ENCODE results near the gene RABGAP1.

Gene RABGAP1

DNA sequence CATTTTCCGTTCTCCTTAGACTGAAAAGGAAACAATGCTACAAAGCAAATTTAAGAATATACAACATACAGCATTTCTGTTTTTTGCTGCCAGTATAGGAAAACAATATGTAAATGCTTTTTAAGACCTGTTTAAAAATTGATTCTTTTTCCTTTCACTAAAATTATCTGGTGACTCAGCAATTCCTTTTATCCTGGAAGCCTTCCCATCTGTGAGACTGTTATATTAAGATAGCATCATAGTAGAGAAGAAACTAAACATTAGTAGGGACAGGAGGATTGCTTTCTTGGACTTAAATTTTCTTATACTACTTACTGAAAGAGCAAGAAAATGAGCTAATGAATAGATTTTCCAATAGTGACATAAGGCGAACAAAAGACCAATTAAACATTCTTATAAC lies 62.6 kb downstream of the RABGAP1 start:
- Histone ChIP-seq H3K4me3 (ENCODE audit: low read length in 2 of 2) (no peak overlapping the region), H3K9ac (ENCODE audit: low read depth in 1 of 2, low read length in 2 of 2) (no peak overlapping the region), H3K4me1 (ENCODE audit: control insufficient read depth in 2 of 2, insufficient read depth in 2 of 2, low read length in 2 of 2) (no peaks in the 10 kb centered on the region), H3K27ac (ENCODE audit: low read depth in 2 of 2, low read length in 2 of 2) (no peak overlapping the region), H3K36me3 (ENCODE audit: control insufficient read depth in 2 of 2, insufficient read depth in 2 of 2, low read length in 2 of 2) (peaks cover 14 to 26% of the 10 kb centered on the region in 2 donors), H3K9me3 (ENCODE audit: control insufficient read depth in 2 of 2, low read length in 2 of 2) (no peaks in the 10 kb centered on the region), H3K27me3 (ENCODE audit: control insufficient read depth in 2 of 2, insufficient read depth in 2 of 2, low read length in 2 of 2) (no peaks in the 10 kb centered on the region)

DNA sequence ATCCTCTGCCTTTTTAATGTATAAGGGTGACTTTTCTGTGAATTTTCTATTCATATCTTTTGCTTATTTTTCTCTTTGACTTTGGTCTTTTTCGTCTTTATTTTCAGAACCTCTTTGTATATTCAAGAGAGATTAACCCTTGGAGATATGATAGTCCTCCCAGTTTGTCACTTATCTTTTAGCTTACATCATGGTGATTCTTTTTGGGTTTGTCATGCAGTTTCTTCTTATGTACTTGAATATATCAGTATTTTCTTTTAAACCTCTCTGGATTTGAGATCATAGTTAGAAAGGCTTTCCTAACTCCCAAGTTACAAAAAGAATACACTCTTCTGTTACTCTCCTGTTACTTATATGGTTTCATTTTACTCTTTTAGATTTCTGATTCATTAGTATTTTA lies 65.1 kb downstream of the RABGAP1 start:
- Histone ChIP-seq H3K27me3 (ENCODE audit: control insufficient read depth in 2 of 2, insufficient read depth in 2 of 2, low read length in 2 of 2) (no peaks in the 10 kb centered on the region), H3K4me1 (ENCODE audit: control insufficient read depth in 2 of 2, insufficient read depth in 2 of 2, low read length in 2 of 2) (no peaks in the 10 kb centered on the region), H3K9me3 (ENCODE audit: control insufficient read depth in 2 of 2, low read length in 2 of 2) (no peaks in the 10 kb centered on the region), H3K27ac (ENCODE audit: low read depth in 2 of 2, low read length in 2 of 2) (no peak overlapping the region), H3K36me3 (ENCODE audit: control insufficient read depth in 2 of 2, insufficient read depth in 2 of 2, low read length in 2 of 2) (peaks cover 15 to 20% of the 10 kb centered on the region in 2 donors), H3K9ac (ENCODE audit: low read depth in 1 of 2, low read length in 2 of 2) (no peak overlapping the region), H3K4me3 (ENCODE audit: low read length in 2 of 2) (no peak overlapping the region)

DNA sequence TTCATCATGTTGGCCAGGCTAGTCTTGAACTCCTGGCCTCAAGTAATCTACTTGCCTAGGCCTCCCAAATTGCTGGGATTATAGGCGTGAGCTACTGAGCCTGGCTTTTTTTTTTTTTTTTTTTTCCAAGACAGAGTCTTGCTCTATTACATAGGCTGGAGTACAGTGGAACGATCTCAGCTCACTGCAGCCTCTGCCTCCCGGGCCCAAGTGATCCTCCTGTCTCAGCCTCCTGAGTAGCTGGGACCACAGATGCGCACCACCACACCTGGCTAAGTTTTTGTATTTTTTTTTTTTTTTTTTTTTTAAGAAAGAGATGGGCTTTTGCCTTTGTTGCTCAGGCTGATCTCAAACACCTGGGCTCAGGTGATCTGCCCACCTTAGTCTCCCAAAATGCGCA lies 66.4 kb downstream of the RABGAP1 start:
- H3K4me3 ChIP-seq (ENCODE audit: low read length in 2 of 2) = no peak overlapping the region
- H3K9me3 ChIP-seq (ENCODE audit: control insufficient read depth in 2 of 2, low read length in 2 of 2) = no peaks in the 10 kb centered on the region
- H3K4me1 ChIP-seq (ENCODE audit: control insufficient read depth in 2 of 2, insufficient read depth in 2 of 2, low read length in 2 of 2) = no peaks in the 10 kb centered on the region
- H3K9ac ChIP-seq (ENCODE audit: low read depth in 1 of 2, low read length in 2 of 2) = no peak overlapping the region
- H3K27me3 ChIP-seq (ENCODE audit: control insufficient read depth in 2 of 2, insufficient read depth in 2 of 2, low read length in 2 of 2) = no peaks in the 10 kb centered on the region
- peaks cover 10 to 27% of the 10 kb centered on the region in 2 donors for H3K36me3 ChIP-seq (ENCODE audit: control insufficient read depth in 2 of 2, insufficient read depth in 2 of 2, low read length in 2 of 2)
- H3K27ac ChIP-seq (ENCODE audit: low read depth in 2 of 2, low read length in 2 of 2) = no peak overlapping the region

DNA sequence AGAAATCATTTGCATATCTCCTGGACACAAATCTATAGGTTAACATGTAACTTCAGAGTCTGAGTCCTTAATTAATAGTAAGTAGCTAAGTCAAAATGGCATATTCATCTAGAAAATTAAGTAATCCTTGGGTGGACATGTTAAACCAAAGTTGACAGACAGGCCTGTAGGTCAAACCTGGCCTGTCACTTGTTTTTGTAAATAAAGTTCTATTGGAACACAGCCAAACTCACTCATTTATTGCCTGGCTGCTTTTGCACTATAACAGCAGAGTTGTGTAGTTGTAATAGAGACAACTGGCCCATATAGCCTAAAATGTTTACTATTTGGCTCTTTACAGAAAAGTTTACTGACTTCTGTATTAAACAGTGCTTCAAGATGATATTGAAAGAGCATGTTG lies 68.1 kb downstream of the RABGAP1 start:
- Histone ChIP-seq H3K36me3 (ENCODE audit: control insufficient read depth in 2 of 2, insufficient read depth in 2 of 2, low read length in 2 of 2) (peaks cover 14 to 27% of the 10 kb centered on the region in 2 donors), H3K9me3 (ENCODE audit: control insufficient read depth in 2 of 2, low read length in 2 of 2) (no peaks in the 10 kb centered on the region), H3K4me1 (ENCODE audit: control insufficient read depth in 2 of 2, insufficient read depth in 2 of 2, low read length in 2 of 2) (no peaks in the 10 kb centered on the region), H3K4me3 (ENCODE audit: low read length in 2 of 2) (no peak overlapping the region), H3K27me3 (ENCODE audit: control insufficient read depth in 2 of 2, insufficient read depth in 2 of 2, low read length in 2 of 2) (no peaks in the 10 kb centered on the region), H3K27ac (ENCODE audit: low read depth in 2 of 2, low read length in 2 of 2) (no peak overlapping the region), H3K9ac (ENCODE audit: low read depth in 1 of 2, low read length in 2 of 2) (no peak overlapping the region)

DNA sequence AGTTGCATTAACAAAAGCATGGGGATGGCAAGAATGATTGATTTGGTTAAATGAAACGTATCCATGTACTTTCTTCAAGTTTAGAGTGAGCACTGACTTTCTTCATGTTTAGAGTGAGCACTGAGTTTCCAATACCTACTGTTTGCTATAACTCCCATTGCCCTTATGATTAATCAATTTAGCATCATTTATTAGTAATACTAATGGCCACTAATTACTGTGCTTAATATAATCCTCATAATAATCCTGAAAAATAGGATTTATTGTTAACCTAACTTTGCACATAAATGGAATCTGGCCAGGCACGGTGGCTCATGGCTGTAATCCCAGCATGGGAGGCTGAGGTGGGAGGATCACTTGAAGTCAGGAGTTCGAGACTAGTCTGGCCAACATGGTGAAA lies 70.6 kb downstream of the RABGAP1 start:
- H3K36me3 ChIP-seq (ENCODE audit: control insufficient read depth in 2 of 2, insufficient read depth in 2 of 2, low read length in 2 of 2) = peaks cover 23 to 31% of the 10 kb centered on the region in 2 donors
- H3K9me3 ChIP-seq (ENCODE audit: control insufficient read depth in 2 of 2, low read length in 2 of 2) = no peaks in the 10 kb centered on the region
- no peak overlapping the region for H3K9ac ChIP-seq (ENCODE audit: low read depth in 1 of 2, low read length in 2 of 2)
- H3K4me3 ChIP-seq (ENCODE audit: low read length in 2 of 2) = no peak overlapping the region
- H3K27ac ChIP-seq (ENCODE audit: low read depth in 2 of 2, low read length in 2 of 2) = no peak overlapping the region
- no peaks in the 10 kb centered on the region for H3K4me1 ChIP-seq (ENCODE audit: control insufficient read depth in 2 of 2, insufficient read depth in 2 of 2, low read length in 2 of 2)
- no peaks in the 10 kb centered on the region for H3K27me3 ChIP-seq (ENCODE audit: control insufficient read depth in 2 of 2, insufficient read depth in 2 of 2, low read length in 2 of 2)

DNA sequence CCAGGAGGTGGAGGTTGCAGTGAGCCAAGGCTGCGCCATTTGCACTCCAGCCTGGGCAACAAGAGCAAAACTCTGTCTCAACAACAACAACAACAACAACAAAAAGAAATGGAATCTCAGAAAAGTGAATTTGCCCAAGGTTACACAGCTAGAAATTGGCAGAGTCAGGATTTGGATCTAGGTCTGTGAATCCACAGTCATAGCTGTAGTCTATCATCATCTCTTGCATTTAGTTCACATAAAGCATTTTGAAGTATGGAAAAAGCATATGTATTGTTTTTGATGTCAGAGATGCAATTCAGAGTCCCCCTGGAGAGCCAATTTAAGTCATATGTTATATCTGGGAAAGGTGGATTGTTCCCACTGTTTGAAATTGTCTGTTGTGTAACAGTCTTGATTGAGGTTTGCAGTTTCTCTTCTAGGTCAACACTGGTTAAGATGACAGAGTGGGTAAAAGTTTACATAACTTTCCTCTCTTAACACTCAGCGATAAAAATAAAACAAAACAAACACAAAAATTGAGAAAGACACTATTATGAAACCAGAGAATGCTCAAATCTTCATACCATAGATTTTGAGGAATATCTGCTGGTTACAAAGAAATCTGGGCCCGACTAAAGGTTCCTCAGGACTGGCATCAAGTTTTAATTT lies 71.2 kb downstream of the RABGAP1 start:
- no peaks in the 10 kb centered on the region for H3K27me3 ChIP-seq (ENCODE audit: control insufficient read depth in 2 of 2, insufficient read depth in 2 of 2, low read length in 2 of 2)
- H3K9me3 ChIP-seq (ENCODE audit: control insufficient read depth in 2 of 2, low read length in 2 of 2) = no peaks in the 10 kb centered on the region
- peaks cover 29 to 34% of the 10 kb centered on the region in 2 donors for H3K36me3 ChIP-seq (ENCODE audit: control insufficient read depth in 2 of 2, insufficient read depth in 2 of 2, low read length in 2 of 2)
- H3K27ac ChIP-seq (ENCODE audit: low read depth in 2 of 2, low read length in 2 of 2) = no peak overlapping the region
- H3K4me1 ChIP-seq (ENCODE audit: control insufficient read depth in 2 of 2, insufficient read depth in 2 of 2, low read length in 2 of 2) = no peaks in the 10 kb centered on the region
- no peak overlapping the region for H3K4me3 ChIP-seq (ENCODE audit: low read length in 2 of 2)
- H3K9ac ChIP-seq (ENCODE audit: low read depth in 1 of 2, low read length in 2 of 2) = no peak overlapping the region

DNA sequence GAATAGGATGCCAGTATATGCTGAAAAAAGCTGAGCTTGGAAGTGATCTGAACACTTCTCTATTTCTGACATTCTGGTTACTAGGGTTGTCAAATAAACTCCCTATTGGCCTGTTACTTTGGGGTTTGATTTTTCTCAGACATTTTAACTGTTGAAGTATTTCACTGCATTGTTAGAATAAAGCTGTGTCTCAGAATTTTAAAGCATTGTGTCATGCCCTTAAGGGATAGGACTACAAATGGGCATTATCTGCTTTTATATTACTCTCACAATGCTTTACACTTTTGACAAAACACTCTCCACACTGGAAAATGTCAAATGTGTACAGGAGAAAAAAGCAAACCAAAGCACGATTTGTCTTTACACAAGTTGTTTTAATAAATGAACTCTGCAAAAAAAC lies 75.8 kb downstream of the RABGAP1 start:
- no peak overlapping the region for H3K9ac ChIP-seq (ENCODE audit: low read depth in 1 of 2, low read length in 2 of 2)
- no peak overlapping the region for H3K27ac ChIP-seq (ENCODE audit: low read depth in 2 of 2, low read length in 2 of 2)
- H3K9me3 ChIP-seq (ENCODE audit: control insufficient read depth in 2 of 2, low read length in 2 of 2) = no peaks in the 10 kb centered on the region
- H3K36me3 ChIP-seq (ENCODE audit: control insufficient read depth in 2 of 2, insufficient read depth in 2 of 2, low read length in 2 of 2) = peaks cover 21 to 42% of the 10 kb centered on the region in 2 donors
- no peaks in the 10 kb centered on the region for H3K27me3 ChIP-seq (ENCODE audit: control insufficient read depth in 2 of 2, insufficient read depth in 2 of 2, low read length in 2 of 2)
- H3K4me1 ChIP-seq (ENCODE audit: control insufficient read depth in 2 of 2, insufficient read depth in 2 of 2, low read length in 2 of 2) = no peaks in the 10 kb centered on the region
- no peak overlapping the region for H3K4me3 ChIP-seq (ENCODE audit: low read length in 2 of 2)

DNA sequence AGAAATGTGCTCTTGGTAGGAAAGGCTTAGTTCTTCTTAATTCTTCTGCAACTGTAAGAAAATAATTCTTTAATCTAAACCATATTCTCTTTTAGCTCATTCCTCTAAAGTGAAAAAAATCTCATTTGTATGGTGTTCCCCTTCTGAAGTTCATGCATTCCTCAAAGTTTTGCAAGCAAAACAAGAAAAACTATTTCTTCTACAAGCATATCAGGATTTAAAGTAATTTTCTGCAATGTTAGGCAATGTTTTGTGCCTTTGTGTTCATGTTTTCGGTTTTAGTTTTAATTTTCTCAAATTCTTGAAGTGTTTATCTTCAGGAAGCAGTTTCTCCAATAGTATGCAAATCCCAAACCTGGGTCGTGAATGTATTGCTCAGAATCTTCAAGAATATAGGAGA lies 80.0 kb downstream of the RABGAP1 start:
- Histone ChIP-seq H3K9ac (ENCODE audit: low read depth in 1 of 2, low read length in 2 of 2) (no peak overlapping the region), H3K4me1 (ENCODE audit: control insufficient read depth in 2 of 2, insufficient read depth in 2 of 2, low read length in 2 of 2) (no peaks in the 10 kb centered on the region), H3K9me3 (ENCODE audit: control insufficient read depth in 2 of 2, low read length in 2 of 2) (no peaks in the 10 kb centered on the region), H3K27ac (ENCODE audit: low read depth in 2 of 2, low read length in 2 of 2) (no peak overlapping the region), H3K27me3 (ENCODE audit: control insufficient read depth in 2 of 2, insufficient read depth in 2 of 2, low read length in 2 of 2) (no peaks in the 10 kb centered on the region), H3K36me3 (ENCODE audit: control insufficient read depth in 2 of 2, insufficient read depth in 2 of 2, low read length in 2 of 2) (peaks cover 23 to 47% of the 10 kb centered on the region in 2 donors), H3K4me3 (ENCODE audit: low read length in 2 of 2) (no peak overlapping the region)

DNA sequence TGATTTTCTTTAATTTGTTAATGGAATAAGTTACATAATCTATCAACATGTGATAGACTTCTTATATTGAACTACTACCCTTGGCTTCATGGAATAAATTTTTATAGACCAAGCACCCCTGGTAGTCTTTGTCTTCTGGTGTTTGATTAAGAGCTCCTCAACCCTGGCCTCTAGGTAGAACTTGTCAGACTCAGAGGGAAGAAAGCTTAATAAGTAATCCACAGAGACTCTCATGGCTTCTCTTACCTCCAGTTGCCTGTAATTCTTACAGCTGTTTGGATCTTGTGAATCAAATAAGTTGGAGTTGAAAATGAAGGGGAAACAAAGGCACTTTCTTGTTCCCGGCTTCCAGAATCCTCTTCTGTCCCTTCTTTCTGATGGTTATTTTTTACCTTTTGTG lies 85.6 kb downstream of the RABGAP1 start:
- Histone ChIP-seq H3K27me3 (ENCODE audit: control insufficient read depth in 2 of 2, insufficient read depth in 2 of 2, low read length in 2 of 2) (no peaks in the 10 kb centered on the region), H3K9ac (ENCODE audit: low read depth in 1 of 2, low read length in 2 of 2) (no peak overlapping the region), H3K9me3 (ENCODE audit: control insufficient read depth in 2 of 2, low read length in 2 of 2) (no peaks in the 10 kb centered on the region), H3K27ac (ENCODE audit: low read depth in 2 of 2, low read length in 2 of 2) (no peak overlapping the region), H3K36me3 (ENCODE audit: control insufficient read depth in 2 of 2, insufficient read depth in 2 of 2, low read length in 2 of 2) (peaks cover 13 to 21% of the 10 kb centered on the region in 2 donors), H3K4me3 (ENCODE audit: low read length in 2 of 2) (no peak overlapping the region), H3K4me1 (ENCODE audit: control insufficient read depth in 2 of 2, insufficient read depth in 2 of 2, low read length in 2 of 2) (peaks cover 0 to 5% of the 10 kb centered on the region in 2 donors)

DNA sequence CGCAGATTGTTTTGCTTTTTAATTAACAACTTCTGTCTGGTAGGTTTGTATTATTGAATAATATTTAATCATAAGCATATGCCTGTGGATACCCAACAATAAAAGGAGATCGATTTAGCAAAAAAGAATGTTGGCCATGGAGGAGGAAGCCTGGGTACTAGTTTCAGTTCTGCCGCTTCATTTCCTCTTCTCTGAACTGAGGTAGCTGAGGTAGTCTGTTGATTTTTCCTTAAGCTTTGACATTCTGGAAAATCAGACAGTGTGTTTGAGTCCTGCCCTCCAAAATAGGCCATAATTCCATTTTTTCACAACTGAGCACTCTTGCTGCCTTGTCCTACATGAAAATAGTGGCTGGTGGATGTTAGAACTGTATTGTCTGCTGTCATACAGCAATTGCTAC lies 86.7 kb downstream of the RABGAP1 start:
- peaks cover 0 to 5% of the 10 kb centered on the region in 2 donors for H3K4me1 ChIP-seq (ENCODE audit: control insufficient read depth in 2 of 2, insufficient read depth in 2 of 2, low read length in 2 of 2)
- peaks cover 8 to 14% of the 10 kb centered on the region in 2 donors for H3K36me3 ChIP-seq (ENCODE audit: control insufficient read depth in 2 of 2, insufficient read depth in 2 of 2, low read length in 2 of 2)
- no peak overlapping the region for H3K27ac ChIP-seq (ENCODE audit: low read depth in 2 of 2, low read length in 2 of 2)
- H3K27me3 ChIP-seq (ENCODE audit: control insufficient read depth in 2 of 2, insufficient read depth in 2 of 2, low read length in 2 of 2) = no peaks in the 10 kb centered on the region
- H3K4me3 ChIP-seq (ENCODE audit: low read length in 2 of 2) = no peak overlapping the region
- no peaks in the 10 kb centered on the region for H3K9me3 ChIP-seq (ENCODE audit: control insufficient read depth in 2 of 2, low read length in 2 of 2)
- H3K9ac ChIP-seq (ENCODE audit: low read depth in 1 of 2, low read length in 2 of 2) = peak overlapping the region in 1 of 2 donors; percentile 17
